NCI-H128 (cell line): ENCODE results near the gene RAB3IL1.
"Not testable (repeated sequence)": the region's sequence is repeated elsewhere in the genome, so short reads cannot be mapped to it uniquely, and the experiment has no call there.

Source experiments
- DNase-seq: peaks from one replicate; lab custom pipeline; 2025; ENCODE audit not compliant: unreplicated experiment; lab: John Stamatoyannopoulos, UW

Gene RAB3IL1

GRCh38 chr11:61953632-61954031 lies 36.3 kb upstream of the RAB3IL1 start:
- not testable (repeated sequence) for DNase-seq

DNA sequence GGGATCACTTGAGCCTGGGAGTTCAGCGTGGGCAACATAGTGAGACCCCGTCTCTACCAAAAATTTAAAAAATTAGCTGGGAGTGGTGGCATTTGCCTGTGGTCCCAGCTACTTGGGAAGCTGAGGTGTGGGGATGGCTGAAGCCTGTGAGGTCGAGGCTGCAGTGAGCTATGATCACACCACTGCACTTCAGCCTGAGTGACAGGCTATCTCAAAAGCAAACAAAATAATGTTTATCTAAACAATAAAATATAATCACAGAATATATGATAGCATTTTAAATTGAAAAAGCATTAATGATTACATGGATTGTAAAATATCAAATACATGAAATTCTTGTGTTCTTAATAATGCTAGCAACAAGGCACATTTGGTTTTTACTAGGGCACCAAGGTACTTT lies 35.5 kb upstream of the RAB3IL1 start:
- no peak for DNase-seq

GRCh38 chr11:61951484-61952135 lies 34.2 kb upstream of the RAB3IL1 start:
- no peak for DNase-seq

- no peak for DNase-seq
Measured at GRCh38 chr11:61950035-61950547, 32.7 kb upstream of the RAB3IL1 start, which contains the start of gene BEST1. TSS of gene BEST1 (plus strand) at chr11:61950351. CDS start at chr11:61951807, 1,456 bp downstream.

GRCh38 chr11:61949169-61950034 lies 32.0 kb upstream of the RAB3IL1 start:
- DNase-seq, result peak; percentile 63

GRCh38 chr11:61948505-61948904 lies 31.1 kb upstream of the RAB3IL1 start:
- no peak for DNase-seq

DNA sequence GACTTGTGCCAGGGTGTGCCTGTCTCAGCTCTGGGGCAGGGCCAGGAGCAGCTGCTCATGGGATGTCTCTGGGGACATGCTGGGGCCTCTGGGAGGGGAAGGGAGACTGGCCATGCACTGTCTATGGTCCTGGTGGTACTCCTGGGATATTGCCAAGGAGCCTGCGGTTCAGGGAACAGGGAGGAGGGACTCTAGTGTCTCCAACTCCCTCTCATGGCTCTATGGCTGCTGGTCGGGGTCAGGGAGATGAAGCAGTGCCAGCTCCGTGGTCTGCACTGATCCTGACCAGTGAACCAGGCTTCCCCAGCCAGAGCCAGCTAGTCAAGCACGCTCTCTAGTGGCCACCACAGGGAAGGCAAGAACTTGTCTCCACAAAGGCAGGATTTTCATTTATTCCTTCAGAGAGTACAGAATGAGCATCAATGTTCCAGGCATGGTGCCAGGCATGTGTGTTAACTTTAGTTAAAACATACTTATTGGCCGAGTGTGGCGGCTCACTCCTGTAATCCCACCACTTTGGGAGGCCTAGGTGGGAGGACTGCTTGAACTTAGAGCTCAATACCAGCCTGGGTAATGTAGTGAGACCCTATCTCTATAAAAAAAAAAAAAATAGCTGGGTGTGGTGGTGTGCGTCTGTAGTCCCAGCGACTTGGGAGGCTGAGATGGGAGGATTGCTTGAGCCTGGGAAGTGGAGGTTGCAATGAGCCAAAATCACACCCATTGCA lies 30.3 kb upstream of the RAB3IL1 start:
- peak; percentile 60 for DNase-seq

DNA sequence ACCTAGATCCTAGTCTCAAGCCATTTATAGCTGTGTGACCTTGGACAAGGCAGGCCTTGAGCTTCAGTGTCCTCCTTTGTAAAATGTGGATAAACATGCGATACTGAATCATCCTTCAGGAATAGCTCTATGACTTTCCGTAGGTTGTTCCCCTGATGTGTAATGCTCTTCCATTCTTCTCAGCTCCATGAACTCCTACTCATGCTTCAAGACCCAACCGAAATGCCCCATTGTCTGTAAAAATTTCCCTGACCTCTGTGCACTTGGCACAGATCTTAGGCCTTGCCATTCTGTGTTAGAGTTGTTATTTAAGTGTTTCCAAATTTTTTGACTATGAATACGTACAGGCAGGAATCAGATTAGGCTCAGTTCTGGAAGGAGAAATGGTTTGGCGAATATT lies 29.5 kb upstream of the RAB3IL1 start:
- DNase-seq, result no peak

DNA sequence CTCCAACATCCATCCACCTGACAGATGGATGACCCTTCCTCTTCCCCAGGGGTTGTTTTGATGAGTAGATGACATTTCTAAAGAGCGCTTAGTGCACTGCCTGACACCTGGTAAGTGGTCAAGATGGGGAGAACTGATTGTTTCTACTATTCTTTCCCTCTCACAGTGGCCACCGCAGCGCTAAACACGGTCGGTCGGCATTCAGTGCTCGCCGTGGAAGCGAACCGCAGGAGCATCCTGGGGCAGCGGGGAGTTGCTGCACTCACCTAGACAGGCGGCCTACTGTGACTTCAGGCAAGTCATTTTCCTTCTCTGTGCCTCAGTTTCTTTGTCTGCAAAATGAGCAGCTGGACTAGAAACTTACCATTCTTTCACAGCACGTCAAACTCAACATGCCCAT lies 27.8 kb upstream of the RAB3IL1 start:
- DNase-seq, result no peak

DNA sequence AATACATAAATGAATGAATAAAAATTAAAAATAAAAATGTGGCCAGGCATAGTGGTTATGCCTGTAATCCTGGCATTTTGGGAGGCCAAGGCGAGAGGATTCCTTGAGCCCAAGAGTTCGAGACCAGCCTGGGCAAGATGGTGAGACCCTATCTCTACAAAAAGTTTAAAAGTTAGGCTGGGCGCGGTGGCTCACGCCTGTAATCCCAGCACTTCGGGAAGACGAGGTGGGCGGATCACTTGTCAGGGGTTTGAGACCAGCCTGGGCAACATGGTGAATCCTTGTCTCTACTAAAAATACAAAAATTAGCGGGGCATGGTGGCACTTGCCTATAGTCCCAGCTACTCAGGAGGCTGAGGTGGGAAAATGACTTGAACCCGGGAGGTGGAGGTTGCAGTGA lies 23.1 kb upstream of the RAB3IL1 start:
- DNase-seq, result no peak

DNA sequence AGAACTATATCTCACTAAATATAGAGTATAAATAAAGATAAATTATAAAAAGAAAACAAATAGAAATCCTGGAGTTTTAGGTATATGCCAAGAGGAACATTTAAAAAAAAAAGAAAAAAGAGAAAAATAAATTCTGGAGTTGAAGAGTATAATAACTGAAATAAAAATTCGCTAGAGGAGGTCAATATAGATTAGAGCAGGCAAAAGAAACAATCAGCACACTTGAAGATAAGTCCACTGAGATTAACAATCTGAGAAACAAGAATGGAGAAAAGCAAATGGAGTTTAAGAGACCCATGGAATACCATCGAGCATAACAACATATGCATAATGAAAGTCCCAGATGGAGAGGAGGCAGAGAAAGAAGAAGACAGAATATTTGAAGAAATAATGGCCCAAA lies 18.5 kb upstream of the RAB3IL1 start:
- no peak for DNase-seq

DNA sequence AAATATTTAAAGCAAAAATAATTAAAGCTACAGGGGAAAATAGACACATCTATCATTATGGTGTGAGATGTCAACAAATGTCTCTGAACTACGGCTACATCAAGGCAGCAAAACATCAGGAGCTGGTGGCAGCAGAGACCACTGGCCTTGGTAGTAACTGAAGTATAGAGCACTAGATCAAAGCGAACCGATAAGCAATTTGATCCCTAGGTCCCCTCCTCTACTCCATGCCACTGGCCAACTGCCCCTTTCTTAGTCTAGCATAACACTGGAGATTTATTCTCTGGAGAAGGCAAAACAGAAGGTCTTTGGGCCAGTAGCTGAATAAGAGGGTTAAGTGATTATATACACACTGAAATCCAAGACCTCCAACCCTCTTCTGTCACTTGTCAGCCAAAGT lies 13.6 kb upstream of the RAB3IL1 start:
- no peak for DNase-seq

DNA sequence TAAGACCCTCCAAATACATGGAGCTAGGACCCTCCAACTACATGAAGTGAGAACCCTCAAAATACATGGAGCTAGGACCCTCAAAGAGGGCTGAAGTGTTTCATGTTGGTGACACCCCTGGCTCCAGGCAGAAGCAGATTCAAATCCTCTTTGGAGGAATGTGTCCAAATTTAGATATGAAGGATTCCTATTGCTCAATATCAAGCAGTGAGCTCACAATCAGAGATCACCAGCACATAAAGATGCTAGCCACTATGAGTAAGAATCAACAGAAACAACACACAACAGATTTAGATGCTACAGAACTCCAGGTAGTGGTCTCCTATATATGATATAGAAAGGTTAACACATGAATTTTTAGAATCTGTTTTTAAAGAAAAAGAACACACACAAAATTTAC lies 11.2 kb upstream of the RAB3IL1 start:
- no peak for DNase-seq

GRCh38 chr11:61927501-61927900 lies 10.1 kb upstream of the RAB3IL1 start:
- no peak for DNase-seq

- no peak for DNase-seq
Measured at GRCh38 chr11:61926235-61926634, 8.9 kb upstream of the RAB3IL1 start.

DNA sequence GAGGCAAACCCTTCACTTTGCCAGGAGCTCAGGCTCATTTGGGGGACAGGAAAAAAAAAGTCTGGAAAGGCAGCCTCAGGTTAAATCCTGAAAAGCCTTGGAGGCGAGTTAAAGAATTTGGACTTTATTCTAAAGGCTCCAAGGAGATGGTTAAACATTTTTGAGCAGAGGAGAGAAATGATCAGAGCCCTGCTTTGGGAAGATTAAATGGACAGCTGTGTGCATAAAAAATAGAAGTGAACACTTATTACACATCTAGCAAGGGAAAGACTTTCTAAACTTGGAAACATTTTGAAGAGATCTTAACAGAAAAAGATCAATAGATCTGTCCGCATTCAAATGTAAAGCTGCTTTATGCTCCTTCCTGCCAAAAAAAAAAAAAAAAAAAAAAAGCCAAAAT lies 8.4 kb upstream of the RAB3IL1 start:
- no peak for DNase-seq

DNA sequence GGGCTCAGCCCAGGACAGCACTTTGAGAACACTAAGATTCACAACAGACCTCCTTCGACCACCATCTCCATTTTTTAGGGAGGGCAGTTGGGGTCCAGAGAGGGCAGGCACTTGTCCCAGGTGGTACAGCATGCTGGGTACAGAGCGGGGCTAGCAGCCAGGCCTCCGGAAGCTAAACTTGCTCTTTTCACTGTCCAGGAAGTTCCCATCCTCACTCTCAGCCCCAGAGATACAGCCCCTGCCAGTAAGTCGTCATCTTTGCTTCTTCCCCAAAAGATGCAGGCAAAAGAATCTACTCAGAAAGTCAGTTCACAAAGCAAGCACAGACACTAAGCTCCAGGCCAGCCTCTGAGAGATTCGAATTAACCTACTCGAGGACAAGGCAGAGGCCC lies 6.7 kb upstream of the RAB3IL1 start:
- DNase-seq, result no peak

- DNase-seq, result no peak
Measured at GRCh38 chr11:61923166-61924063, 6.0 kb upstream of the RAB3IL1 start.

DNA sequence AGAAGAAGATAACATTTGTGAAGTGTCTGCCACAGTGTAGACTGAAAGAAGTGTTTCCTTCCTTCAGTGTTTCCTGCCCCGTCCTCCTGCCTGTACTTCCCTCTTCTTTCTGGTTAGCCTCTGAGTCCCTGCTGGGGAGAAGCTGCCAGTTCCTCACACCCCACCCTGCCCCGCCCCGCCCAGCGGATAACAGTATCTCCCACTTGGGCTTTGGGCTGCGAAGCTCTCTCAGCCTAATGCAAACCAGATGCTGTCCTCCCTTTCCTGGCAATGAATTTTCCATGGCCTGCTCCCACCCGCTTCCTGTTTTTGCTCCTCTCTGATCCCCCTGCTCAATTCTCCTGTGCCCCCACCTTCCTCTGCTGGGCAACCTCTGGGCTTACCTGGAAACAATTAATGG lies 5.2 kb upstream of the RAB3IL1 start:
- no peak for DNase-seq

DNA sequence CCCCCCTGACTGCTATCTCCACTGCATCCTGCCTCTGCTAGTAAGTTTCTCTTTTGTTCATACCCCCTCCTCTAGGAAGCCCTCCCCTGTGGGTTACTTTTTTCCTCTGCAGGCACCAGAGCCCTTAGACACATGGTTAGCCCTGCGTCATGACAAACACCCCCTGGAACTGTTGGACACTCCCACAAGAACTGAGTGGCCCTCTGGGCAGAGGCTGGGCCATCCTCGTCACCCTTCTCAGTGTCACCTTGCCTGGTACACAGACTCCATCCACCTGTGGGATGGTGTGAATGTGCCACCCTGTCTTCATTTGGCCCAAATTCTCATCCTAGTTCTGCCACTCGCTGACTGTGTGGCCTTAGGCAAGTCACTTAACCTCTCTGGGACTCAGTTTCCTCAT lies 4.1 kb upstream of the RAB3IL1 start:
- no peak for DNase-seq
